Measurements from ENCODE around the gene COA3.

- TF ChIP-seq SP1 (CRISPR knock-in tag; conservative IDR thresholded peaks at IDR 0.05) (no peak), USF2 (CRISPR knock-in tag; IDR thresholded peaks at IDR 0.05) (no peak)
Observed at GRCh38 chr17:42750739-42751344, 47.7 kb downstream of the COA3 start.
